C1 segment of cervical spinal cord (tissue), 14 donors: ENCODE data around the gene DNAJB8.

Source experiments
- DNase-seq, 14 donors: peaks; one replicate each; lab custom pipeline; 2025; lab: John Stamatoyannopoulos, UW

The DNAJB8 gene

GRCh38 chr3:128447561-128448013 is 19.1 kb downstream of the DNAJB8 start:
- DNase-seq = no peak

DNA sequence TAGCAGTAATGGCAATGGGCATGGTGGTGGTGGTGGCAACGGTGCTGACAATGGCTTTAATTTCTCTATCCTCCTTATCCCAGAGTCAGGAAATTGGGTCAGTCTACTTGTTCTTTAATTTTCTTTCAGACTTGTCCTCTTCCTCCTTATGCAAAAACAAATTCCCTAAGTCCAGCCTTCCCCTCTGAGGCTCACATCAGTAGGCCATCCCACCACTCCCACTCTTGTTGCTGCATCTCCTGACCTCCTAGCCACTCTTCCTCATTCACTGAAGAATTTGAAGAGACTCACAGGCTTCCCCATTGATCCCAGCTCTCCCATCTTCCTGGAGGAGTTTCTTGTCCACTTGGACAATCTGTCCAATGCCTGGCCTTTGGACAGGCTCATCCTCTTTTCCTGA is 19.9 kb downstream of the DNAJB8 start:
- DNase-seq = no peak

GRCh38 chr3:128445357-128445756 is 21.3 kb downstream of the DNAJB8 start:
- DNase-seq = no peak

DNA sequence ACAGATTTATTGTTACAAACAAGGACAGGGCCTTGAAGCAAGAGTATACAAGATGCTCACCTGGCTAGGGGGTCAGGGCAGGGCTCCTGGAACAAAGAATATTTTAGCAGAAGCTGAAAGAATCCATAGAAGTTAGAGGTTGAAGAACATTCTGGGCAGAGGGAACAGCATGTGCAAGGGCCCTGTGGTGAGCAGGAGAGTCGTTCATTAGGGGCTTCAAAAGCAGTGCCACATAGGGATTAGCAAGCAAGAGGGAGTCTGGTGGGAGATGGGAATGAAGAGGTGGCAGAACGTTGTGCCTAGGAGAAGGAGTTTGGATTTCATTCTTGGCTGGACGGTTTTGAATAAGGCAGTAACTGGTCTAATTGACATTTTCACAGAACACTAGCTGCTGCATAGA is 22.9 kb downstream of the DNAJB8 start:
- DNase-seq = no peak

GRCh38 chr3:128442949-128443348 is 23.7 kb downstream of the DNAJB8 start:
- DNase-seq = no peak

DNA sequence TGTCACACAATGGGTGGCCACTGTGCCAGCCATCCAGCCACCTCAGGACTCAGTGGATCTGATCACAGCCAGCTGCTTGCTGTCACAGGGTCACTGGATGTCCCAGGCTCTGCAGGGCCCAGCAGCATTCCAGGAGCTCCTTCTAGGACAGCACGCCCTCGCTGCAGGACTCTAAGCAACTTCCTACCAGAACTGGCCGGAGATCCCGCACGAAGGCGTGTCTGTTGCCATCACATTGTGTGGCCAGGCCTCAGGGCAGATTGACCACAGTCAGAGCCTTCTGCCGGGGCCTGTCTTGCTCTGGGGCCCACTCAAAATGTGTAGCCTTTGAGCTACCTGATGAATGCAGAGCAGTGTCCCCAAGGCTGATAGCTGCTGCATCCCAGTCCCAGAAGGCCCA is 24.6 kb downstream of the DNAJB8 start:
- no peak for DNase-seq

GRCh38 chr3:128439226-128439625 is 27.5 kb downstream of the DNAJB8 start:
- DNase-seq = no peak

DNA sequence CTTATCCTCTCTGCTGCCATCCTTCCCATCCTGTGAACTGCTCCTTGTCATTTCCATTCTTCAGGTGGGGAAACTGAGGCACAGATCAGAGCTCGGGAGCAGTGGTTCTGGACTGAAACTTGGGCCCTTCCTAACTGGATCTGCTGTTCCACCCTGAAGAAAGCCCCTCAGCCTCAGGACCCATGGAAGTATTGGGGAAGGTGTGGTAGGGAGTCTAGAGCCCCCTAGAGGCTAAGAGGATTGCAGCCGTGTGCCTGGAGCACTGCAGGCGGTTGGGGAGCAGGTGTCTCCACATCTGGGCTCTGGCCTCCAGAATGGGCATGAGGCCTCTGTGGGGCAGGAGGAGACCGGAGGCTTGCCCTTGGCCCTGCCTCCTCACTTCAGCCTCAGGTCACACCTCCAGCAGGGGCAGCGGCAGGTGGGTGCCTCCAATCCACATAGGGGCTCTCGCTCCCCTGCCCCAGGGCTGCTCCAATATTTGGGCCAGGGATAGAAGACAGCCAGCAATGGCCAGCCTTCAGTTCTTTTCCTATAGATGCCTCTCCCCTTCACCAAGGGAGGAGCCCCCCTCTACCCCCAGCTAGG is 28.1 kb downstream of the DNAJB8 start:
- DNase-seq = no peak

DNA sequence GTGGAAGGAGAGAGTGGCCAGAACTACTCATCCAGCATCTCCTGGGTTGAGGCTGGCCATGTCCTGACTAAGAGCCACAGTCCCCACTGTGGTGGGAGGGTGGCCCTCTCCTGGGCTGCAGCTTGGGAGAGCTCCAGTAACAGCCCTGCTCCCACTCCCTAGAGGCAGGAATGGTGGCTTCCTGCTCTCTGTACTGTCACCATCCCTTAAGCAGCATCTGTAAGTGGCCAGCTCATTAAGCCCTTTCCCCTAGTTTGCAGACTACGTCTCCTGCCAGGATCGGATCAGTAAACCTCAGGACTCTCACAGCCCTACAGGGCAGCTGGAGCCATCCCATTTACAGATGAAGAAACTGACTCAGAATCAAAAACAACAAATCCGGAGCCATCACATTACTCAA is 30.5 kb downstream of the DNAJB8 start:
- no peak for DNase-seq

DNA sequence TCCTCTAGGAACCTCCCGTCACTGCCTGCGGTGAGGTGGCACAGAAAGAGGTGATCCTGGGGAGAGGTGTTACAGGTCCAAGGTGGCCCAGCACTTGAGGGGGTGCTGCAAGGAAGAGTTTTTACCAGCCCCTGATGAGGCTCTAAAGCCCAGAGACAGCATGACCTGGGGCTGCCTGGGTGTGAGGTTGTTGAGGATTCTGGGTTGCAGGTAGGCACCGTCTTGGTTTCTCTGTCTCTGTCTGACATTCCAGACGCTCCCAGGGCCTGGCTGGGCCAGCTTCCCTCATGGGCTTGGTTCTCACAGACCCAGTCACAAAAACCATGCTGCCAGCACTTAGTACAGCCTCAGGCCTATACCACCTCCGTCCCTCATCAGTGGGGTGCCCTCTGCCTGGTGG is 31.1 kb downstream of the DNAJB8 start:
- no peak for DNase-seq

DNA sequence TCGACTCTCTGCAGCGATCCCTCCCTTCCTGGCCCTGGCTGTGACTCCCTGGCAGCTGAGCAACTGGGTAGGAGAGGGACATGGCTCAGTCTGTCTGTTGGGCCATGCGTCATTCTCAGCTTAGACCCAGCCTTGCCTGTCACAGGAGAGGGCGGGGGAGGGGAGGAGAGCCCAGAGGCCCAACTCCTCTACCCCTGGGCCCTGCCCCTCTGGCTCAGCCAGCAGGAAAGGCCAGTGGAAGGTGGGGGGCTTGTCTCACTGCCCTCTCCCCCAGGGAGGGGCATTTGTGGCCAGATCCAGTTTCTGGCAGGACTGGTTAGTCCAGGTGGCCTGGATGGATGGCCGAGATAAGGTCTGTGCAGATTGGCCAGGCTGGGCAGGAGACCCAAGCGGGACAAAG is 31.6 kb downstream of the DNAJB8 start:
- DNase-seq = peak in 1 of 14 donors; percentile 32

DNA sequence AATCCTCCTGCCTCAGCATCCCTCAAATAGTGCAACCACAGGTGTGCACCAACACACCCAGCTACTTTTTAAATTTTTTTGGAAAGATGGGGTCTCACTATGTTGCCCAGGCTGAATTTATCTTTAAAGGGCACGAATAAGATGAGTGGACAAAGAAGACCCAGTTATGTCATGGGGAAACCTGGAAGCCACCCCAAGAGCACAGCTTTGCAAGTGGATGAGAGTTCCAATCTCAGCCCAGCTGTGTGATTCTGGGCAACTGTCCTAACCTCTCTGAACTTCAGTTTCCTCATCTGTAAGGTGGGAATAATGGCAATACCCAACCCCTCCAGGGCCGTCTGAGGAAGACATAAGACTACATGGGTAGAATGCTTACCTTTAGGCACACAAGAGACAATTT is 32.2 kb downstream of the DNAJB8 start:
- no peak for DNase-seq

GRCh38 chr3:128433837-128434165 is 32.9 kb downstream of the DNAJB8 start:
- DNase-seq = no peak

- DNase-seq = no peak
Measured at GRCh38 chr3:128432971-128433836, 33.5 kb downstream of the DNAJB8 start.

- DNase-seq = no peak
Measured at GRCh38 chr3:128432301-128432970, 34.3 kb downstream of the DNAJB8 start.

- DNase-seq = no peak
Measured at GRCh38 chr3:128431803-128432300, 34.8 kb downstream of the DNAJB8 start.

- DNase-seq = no peak
Measured at GRCh38 chr3:128430731-128431130, 36.0 kb downstream of the DNAJB8 start.

- no peak for DNase-seq
Measured at GRCh38 chr3:128430301-128430700, 36.4 kb downstream of the DNAJB8 start.

DNA sequence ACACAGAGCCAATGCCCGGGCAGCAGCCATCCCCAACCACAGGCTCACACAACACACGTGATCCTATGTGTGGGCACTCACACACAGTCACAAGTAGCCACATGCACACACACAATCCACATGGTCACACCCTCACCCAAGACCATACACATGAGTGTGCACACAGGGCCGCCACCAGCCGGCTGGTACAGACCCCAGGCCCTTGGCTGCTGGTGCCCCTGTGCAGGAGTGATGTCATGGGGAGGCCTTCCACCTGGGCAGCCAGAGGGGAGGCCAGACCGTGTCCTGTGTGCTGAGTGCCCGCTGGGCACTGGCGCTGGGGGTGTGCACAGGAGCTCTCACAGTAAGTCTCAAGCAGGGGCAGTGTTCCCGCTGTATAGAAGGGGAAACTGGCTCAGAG is 36.9 kb downstream of the DNAJB8 start:
- DNase-seq = no peak

DNA sequence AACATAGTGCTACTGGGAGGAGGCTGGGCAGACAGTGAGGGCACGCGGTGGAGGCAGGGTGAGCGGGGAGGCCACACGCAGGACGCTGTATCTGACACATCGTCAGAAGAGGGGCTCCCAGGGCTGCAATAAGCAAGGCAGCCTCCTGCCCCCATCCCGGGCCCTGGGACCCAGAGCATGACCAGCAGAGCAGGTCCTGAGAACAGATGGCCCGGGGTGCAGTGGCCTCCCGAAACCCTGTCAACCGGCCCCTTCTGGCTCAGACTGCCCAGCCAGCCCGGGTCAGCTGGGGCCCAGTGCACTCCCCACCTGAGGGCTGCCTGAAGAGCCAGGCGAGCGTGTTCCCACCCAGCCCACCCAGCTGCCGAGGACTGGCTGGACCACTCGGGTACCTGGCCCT is 37.4 kb downstream of the DNAJB8 start:
- no peak for DNase-seq

- DNase-seq = no peak
Measured at GRCh38 chr3:128427872-128428822, 38.5 kb downstream of the DNAJB8 start.
